ENCODE data around the gene HRAS.
"Not testable (repeated sequence)": the region's sequence is repeated elsewhere in the genome, so short reads cannot be mapped to it uniquely, and the experiment has no call there.

The HRAS gene

DNA sequence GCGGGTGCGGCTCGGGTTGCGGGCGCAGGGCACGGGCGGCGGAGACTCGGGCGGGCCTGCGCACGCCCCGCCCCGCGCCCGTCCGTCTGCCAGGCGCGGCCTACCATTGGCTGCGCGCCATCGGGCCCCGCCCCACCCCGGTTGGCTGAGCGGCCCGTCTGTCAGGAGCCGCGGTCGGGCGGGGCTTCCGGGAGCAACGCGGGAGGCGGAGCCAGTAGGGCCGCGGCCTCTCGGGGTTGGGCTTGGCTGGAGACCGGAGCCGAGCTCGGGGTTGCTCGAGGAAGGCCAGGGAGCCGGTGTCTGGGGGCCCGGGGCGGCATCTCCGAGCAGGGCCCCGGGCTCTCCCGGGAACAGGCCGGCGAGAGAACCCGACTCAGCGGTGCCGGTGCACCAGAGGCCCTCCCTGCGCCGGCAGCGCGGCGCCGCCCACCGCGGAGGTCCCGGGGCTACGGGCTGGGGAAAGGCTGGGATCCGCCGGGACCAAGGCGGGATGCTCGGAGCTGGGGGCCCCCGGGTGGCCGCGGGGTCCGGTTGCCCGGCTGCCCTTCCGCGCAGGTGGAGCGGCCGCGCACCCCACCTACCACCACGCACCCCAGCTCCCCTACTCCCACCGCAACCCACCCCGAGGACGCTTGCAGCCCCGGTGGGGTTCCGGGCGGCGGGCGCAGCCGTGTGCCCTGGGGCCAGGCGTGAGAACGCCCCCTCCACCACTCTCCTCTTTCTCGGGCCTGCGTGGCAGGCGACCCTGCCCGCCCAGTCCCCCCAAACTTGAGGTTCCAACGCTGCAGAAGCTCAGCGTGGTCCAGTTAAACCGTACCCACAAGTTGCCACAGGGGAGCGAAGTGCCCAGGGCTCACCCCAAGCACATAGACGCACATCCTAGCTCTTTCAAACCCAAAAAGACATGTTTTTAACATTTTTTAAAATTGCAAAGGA, at the start of gene HRAS:
Gene HRAS (minus strand): TSS at position 58 of the 936 bp plus-strand sequence.
- DNase-seq (ENCODE audit: low spot score): peak; percentile 91

DNA sequence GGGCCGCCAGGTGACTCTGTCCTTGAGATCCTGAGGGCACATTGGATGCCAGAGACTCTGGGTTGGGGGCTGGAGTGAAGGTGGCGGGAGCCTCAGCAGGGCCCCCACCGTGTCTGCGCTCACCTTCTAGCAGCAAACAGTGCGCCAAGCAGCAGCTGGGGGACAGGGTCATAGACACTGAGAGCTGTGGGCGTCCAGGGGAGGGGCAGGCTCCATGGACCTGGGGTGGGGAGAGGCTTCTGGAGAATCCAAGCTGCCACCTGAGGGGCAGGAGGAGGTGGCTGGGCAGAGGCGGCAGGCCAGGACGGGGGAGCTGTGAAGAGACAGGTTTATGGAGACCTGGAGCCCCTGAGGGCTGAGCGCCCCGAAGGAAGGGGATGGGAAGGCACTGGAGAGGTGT, 48.9 kb upstream of the HRAS start:
- no peak for DNase-seq (ENCODE audit: low spot score)

DNA sequence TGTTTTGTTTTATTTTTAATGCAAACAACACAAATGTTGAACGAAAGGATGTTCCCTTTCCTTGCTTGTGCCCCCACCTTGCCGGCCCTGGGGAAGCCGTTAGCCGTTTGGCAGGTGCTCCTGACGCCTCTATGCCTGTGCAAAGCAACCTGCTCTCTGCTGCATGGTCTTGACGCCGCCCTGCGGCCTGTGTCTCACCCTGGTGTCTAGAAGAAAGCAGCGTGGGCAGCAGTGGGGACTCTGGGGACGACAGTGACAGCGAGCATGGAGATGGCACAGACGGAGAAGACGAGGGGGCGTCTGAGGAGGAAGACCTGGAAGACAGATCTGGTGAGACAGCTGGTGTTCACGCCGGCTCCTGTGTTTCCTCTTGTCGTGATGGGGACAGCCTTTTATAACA, 46.4 kb upstream of the HRAS start:
- DNase-seq (ENCODE audit: low spot score): no peak

DNA sequence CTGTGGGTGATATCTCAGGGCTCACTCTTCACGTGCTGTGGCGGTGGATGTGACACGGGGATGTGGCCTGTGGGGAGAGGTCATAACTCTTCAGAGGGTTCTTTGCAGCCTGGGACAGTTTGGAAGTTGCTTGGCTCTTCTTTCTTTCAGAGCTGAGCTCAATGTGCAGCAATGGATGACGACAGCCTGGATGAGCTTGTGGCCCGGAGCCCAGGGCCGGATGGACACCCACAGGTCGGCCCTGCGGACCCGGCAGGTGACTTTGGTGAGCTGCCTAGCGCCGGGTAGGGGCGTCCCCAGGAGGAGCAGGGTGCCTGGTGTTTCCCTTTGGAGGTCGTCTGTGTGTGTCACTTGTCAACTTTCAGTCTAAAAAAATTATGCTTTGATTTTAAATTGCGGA, 46.0 kb upstream of the HRAS start:
- no peak for DNase-seq (ENCODE audit: low spot score)

DNA sequence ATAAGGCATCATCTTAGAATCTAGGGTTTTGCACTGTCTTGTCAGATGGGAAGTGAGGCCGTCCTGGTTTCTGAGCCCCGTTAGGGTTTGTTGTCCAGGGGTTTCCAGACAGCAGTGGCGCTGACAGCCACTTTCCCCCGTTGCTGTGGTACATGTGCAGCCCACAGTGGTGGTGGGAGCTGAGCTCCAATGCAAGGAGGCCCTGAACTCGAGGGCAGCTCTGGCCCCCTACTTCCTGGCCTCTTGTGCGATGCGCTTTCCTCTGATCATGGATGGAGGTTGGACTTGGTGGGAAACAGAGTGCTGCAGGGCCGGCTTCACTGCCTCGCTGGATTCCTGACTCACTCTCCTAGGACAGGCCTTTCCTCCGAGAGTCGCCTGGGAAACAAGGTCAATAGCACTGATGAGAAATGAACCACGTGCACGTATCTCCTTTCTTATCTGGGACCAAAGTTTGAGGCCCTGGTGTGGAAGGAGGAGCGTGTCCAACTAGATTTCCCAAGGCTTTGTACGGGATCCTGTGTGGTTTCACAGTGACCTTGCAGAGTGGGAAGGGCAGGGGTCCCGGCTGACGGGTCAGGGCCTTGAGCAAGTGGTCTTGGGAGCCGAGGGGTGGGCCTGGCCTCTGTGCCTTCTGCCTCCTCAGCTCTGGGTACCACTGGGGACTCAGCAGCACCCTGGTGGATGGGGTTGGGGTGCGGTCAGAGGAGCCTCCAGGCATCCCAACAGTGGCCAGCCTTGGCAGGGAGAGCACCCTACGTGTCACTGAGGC, 44.6 kb upstream of the HRAS start:
- no peak for DNase-seq (ENCODE audit: low spot score)

DNA sequence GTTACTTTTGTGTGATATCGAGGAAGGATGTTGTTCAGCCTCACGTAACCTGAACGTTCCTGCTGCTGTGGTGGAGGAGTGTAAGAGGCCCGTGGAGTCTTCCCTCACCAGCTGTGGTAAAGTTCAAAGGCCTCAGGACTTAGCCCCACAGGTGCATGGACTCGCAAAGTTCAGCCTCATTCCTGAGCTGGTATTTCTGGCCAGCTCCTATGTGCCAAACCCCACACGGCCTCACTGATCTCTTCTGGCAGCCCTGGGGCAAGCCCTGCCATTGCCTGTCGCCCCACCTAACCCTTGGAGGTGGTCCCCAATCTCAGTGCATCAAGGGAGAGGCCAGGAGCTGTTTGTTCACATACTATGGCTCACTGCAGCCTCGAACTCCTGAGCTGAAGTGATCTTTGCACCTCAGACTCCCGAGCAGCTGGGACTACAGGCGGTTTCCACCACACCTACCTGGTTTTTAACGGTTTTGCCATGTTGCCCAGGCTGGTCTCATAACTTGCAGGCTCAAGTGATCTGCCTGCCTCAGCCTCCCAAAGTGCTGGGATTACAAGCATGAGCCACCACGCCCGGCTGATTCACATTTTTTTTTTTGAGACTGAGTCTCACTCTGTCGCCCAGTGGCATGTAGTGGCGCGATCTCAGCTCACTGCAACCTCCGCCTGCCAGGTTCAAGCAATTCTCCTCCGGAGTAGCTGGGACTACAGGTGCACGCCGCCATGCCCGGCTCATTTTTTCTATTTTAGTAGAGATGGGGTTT, 43.1 kb upstream of the HRAS start:
- no peak for DNase-seq (ENCODE audit: low spot score)

DNA sequence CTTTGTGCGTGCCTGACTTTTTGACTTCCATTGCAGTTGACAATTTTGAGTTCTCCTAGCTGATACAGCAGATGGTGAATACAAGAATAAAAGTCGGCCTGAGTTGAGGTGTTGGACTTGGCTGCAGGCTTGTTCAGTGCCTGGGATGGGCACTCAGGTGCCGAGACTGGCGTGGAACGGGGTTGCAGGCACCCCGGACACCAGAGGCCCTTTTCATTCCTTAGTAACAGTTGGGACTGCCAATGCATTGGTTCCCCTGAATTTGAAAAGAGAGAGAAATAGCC, 42.2 kb upstream of the HRAS start:
- DNase-seq (ENCODE audit: low spot score): no peak

DNA sequence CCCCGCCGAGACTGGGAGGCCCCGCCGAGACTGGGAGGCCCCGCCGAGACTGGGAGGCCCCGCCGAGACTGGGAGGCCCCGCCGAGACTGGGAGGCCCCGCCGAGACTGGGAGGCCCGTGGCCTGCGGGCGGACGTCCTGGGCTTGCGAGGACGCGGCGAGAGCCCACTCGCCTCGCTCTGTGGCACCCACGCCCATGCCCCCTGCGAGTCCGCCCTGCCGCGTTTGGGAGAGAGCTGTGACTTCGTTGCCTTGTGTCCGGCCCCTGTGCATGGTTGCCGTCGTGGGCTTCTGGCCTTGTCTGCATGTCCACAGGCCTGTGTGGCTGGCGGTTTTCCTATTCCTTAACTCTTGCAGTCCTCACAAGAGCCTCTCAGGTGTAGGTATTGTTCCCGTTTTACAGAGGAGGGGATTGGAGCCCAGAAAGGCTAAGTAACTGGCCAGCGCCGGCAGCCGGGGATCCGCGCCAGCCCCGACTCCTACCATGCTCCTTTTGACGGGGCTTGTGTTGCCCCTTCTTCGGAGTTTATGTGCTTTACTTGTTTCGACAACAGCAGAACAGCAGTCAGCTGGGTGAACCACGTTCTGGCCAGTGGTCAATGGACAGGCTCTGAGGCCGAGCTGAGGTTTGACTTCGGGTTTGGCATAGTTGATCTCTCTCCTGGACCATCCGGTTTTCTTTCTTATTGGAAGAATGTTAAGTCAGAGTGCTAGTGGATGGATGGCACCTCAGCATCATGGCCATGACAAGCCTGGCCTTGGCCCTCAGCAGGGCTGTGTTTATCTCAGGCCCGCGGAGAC, 41.6 kb upstream of the HRAS start:
- DNase-seq (ENCODE audit: low spot score): no peak

DNA sequence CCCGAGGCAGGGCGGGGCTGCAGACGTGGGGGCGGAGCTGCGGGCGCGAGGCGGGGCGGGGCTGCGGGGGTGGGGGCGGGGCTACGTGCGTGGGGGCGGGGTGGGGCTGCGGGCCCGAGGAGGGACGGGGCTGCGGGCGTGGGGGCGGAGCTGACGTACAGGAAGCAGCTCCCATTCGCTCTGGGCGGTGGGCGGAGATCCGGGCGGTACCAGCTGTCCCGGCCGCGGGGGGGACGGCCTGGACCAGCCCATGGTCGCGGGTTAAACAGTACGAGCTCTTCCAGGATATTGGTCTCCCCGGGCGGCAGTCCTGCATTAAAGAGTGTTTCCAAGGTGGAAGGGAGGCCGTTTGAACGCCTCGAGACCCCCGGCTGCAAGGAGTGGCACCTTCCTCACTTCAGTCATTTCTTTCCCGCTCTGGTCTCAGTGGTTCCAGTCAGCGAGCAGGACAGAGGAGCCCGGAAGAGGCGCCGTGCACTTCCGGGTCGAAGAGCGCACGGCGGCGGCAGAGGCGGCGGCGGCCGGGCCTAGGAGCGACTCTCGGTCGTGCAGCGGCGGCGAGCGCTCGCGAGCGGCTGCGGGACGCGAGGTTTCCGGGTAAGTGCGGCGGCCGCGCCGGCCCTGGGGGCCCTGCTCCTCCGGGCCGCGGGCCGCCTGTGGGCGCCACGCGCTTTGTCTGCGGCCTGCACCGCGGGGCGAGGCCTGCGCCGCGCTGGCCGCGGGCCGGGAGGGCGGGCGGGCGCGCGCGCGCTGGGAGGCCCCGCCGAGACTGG, 40.8 kb upstream of the HRAS start, which contains the start of gene PHRF1:
Gene PHRF1 (plus strand): TSS at position 475 of the 773 bp plus-strand sequence. CDS start 5,043 bp downstream, outside the sequence.
- peak; percentile 93 for DNase-seq (ENCODE audit: low spot score)

DNA sequence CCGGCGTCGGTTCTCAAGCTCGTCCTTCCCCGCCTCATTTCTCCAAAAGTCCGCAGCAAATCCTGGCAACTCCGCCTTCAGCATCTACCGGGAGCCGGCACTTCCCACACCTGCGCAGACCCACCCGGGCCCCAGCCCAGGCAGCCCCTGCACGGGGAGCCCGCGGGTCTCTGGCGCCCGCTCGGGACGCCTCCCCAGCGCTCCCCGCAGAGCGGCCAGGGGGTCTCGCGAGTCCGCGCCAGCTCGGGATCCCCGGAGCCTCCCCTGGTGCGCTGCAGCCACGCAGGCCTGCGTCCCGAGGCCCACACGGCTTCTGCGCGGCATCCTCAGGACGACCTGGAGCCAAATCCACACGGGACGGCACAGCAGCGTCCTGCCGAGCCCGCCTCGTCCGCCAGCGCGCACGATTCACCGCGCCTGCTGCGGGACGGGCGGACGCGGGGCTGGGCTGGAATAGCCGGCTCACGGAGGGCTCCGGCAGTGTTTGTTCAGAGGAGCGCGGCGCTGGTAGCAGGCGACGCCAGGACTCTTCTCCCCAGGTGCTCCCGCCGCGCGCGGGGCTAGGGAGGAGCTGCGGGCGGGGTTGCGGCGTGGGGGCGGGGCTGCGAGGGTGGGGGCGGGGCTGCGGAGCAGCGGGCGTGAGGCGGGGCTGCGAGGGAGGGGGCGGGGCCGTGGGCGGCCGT, 40.1 kb upstream of the HRAS start:
- peak; percentile 71 for DNase-seq (ENCODE audit: low spot score)

DNA sequence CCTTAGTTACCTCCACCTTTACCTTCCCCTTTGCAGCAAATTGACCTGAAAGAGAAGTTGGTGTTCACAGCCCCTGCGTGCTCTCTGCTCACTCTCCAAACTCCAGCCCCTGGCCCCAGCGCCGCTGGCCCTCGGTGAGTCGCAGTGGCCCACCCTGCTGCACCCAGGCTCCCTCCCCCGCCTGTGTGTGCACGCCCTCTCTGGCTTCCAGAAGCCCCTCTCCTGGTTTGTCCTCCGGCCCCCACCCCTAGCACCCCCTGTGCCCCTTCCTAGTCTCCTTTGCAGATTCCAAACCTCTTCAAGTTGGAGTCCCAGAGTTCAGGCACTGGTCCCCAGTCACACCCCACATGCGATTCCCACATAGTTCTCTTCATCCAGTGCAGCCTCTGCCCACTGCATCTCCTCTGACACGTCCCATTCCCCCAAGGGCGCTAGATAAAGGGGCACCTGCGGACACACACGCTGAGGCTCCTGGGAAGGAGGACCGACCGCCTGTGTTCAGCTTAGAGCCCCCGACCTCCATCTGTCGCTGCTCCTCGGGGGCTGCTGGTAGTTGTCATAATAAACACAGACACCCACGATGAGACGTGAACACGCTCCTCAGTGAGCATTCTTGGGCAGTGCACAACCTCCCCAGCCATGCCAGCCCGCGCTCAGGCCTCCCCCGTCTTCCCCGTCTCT, 39.4 kb upstream of the HRAS start:
- no peak for DNase-seq (ENCODE audit: low spot score)

DNA sequence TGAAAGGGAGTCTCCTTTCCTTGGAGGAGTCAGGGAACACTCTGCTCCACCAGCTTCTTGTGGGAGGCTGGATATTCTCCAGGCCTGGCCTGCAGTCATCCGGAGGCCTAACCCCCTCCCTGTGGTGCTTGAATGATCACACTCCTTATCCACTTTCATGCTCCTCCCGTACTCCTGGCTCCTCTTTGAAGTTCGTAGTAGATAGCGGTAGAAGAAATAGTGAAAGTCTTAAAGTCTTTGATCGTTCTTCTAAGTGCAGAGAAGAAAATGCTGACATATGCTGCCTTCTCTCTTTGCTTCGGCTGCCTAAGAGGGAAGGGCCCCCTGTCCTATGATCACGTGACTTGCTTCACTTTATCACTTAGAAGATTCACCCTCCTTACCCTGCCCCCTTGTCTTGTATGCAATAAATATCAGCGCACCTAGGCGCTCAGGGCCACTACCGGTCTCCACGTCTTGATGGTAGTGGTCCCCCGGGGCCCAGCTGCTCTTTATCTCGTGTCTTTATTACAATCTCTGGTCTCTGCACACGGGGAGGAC, 38.7 kb upstream of the HRAS start:
- not testable (repeated sequence) for DNase-seq (ENCODE audit: low spot score)

DNA sequence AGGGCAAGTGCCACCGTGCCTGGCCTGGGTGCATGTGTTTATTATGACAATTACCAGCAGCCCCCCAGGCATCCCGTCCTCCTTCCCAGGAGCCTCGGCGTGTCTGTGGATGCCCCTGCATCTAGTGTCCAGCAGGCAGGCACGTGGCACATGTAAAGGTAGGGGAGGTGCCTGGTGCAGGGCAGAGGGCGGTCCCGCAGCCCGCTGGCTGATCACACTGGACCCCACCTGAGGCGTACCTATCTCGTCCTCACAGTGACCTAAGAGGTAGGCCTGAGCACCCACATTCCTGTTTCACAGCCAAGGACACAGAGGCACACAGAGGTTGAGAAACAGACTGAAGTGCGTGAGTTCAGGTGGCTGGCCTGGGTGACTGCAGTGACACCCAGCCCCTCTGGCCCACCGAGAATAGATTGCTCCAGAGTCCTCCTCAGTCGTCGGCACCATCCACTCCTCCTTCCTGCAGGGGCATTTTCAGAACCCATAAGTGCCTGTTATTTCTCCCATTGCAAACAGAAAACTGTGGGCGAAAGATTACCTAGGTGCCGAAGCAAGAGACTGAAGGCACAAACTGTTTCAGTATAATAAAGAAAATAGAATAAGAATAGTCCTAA, 37.9 kb upstream of the HRAS start:
- DNase-seq (ENCODE audit: low spot score): no peak

DNA sequence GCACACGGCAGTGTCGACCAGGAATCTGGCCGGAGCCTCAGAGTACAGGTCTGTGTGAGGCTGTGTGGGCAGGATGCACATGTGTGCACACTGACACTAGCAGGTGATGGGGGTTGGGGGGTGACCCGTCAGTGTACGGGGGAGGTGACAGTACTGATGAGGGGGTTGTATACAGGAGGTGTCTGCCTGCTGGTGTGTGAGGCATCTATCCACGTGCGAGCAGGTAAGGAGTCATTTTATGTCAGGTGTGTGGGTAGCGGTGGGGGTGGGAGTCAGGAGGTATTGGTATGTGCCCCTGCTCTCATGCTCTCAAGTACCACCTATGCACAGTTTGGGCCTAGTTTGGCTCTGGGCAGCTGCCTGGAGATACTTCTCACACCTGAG, 36.4 kb upstream of the HRAS start:
- DNase-seq (ENCODE audit: low spot score): no peak

DNA sequence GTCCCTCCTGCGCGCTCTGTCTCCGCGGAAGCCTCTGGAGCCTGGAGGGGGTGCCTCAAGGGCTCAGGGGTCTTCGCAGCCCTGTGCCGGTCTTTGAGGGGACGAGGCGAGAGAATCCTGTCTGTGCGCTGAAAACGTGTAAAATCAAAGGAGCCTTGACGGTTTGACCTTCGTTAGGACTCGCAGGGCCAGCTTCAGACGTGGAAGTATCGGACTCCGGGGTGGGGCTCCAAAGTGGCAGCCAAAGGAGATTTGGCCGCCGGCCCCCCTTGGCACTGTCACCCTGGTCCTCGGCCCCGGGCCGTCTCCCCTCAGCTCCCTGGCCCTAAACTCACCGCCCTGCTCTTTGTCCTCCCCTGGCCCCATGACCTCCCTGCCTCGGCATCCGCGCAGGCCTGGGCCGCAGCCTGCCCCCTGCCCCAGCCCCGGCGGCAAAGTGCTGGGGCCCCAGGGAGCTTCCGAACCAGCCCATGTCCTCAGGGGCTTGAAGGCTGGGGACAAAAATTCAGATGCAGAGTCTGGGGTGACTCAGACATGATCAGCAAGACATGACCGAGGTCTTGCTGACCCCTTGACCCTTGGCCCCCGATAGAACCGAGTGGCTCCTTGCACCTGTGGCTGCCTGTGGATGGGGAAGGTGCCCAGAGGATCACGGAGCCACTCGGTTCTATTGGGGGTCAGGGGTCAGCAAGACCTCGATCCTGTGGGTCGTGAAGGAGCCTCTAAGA, 33.9 kb upstream of the HRAS start:
- DNase-seq (ENCODE audit: low spot score): no peak

DNA sequence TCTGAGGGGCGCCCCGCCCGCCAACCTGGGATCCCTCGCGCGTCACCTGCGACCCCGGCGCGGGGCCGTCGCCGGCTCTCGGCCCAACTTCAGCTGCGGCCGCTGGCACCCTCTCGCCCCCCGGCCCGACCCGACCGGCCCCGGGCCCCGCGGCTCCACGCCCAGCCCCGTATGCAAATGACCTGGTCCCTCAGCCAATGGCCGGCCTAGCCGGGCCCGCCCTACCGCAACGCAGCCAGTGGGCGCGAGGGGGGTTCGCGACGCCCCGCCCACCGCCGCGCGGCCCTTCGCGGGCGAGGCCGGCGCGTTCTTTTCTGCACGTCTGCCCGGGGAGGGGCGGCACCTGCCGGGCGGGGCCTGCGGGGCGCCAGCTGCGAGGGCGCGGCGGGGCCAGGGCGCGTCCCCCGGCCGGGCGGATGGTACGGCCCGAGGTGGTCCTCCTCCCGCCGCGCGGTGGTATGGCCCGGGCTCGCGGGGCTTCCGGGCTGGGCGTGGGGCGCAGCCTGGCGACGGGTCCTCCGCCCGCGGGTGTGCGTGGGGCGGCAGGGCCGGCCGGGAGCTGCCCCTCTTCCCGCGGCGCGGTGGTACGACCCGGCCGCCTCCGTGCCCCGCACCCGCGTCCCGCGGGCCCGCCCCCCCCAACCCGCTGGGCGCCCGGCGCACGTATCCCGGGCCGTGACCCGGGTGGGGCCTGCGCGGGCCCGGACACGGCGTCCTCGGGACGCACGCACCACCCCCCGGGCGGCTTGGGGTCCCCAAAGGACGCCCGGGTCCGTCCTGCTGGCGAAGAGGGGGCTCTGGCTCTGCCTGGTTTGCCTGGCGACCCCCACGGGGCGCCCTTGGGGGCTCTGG, 33.2 kb upstream of the HRAS start:
- peak; percentile 82 for DNase-seq (ENCODE audit: low spot score)

DNA sequence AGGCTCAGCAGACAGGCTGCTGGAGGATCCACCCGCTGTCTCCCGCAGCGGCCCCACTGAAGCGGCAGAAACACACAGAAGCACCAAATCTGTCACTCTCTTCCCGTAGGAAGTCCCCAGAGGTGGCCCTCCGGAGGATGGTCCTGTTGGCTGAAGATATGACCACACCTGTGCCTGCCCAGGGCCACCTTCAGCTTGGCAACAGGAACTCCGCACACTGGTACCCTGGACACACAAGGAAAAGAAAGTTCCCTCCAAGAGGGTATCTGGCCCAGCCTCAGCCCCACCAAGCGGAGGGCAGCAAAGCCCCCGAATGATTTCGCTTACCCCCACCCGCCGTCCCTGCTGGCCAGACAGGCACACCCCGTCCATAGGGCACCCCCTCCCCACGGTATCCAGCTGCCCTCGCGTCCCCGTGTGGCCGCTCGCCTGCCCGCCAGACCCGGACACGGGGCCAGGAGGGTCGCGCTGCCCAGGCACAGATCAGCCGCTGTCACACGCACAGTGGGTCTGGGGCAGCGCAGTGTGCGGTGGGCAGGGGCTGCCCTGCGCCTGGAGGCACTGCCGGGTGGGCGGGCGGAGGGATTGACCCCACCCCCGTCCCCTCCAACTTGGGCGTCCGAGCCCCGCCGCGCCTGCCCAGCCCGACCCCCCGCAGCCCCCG, 32.4 kb upstream of the HRAS start:
- no peak for DNase-seq (ENCODE audit: low spot score)

All from pons (tissue), 1 donor.